Measurements from ENCODE around the gene GNAS. TPM values are rescaled to one million over a fixed set of nuclear protein-coding genes. Genes with fewer than 3 reads are reported as not detected.

GNAS gene
- 621 and 623 TPM in 2 replicates for total RNA-seq

DNA sequence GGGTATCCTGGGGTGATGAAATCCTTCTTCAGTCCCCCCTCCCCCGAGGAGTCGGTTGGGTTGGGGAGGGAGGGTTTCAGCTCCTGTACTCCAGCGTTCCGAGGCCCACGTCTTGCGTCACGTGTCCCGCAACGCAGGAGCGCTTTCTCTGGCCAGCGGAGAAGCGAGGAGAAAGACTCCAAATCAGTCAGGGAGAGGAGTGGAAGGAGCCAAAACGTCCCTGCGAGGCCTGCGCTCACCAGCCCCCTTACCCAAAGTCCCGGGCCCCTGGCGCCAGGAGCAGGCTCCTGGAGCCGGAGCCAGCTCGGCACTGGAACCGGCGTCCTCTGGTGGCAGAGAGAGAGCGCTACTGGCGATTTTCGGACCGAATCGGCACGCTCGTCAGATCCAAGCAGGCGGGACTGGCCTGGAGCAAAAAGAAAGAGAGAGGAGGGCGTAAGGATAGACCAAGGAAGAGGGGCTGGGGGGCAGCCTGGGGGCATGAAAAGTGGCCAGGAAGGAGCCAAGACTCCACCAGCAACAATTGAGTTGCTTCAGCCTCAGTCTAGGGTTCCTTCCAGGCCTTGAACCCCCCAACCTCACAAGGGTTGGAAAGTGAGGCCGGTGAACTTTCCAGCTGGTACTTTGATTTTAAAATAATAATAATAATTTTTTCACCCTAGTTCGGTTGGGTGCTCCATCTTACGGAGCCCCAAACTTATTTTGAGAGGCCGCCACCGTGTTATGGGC is at the start of gene GNAS:
GNAS (plus strand) TSS at position 174 of the 729 bp plus-strand sequence.

DNA sequence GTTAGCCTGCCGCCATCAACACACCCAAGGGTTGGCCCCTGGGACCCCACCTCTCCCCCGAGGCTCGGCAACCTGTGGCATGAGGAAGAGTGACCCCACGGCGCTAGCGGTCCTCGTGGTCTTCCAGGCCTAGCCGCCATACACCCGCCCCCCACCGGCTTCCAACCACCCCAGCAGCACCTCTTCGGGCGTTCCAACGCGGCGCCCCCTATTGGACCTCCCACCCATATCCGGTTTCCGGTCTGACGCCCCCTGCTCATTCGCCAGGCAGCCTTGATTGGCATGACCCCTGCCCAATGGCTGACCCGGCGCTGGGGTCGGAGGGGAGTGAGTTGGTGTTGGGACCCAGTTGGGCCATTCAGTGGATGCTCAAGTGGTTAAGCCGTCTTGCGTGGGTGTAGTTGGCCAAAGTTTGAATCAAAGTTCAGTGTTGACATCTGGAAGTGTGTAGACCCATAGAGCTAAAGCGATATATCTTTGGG is 1.8 kb upstream of the GNAS start, which contains the start of gene GNAS-AS1:
GNAS-AS1 (minus strand) TSS at position 210 of the 482 bp plus-strand sequence.

Other genes with a start within 250 kb of the GNAS start
- gene STX16, start 201.4 kb upstream of the GNAS start, total RNA-seq, result 16.0 and 17.6 TPM in 2 replicates
- 17.4 and 31.1 TPM in 2 replicates for gene NPEPL1, start 159.9 kb upstream of the GNAS start, total RNA-seq
- 0.53 TPM in 1 of 2 replicates, not detected in the other for gene GNAS-AS1, start 1.8 kb upstream of the GNAS start, total RNA-seq
- gene NELFCD, start 128.5 kb downstream of the GNAS start, total RNA-seq, result 57.8 and 70.3 TPM in 2 replicates
- gene CTSZ, start 154.5 kb downstream of the GNAS start, total RNA-seq, result 119 and 155 TPM in 2 replicates
- gene TUBB1, start 166.7 kb downstream of the GNAS start, total RNA-seq, result not detected in 2 replicates
- gene ATP5F1E, start 179.6 kb downstream of the GNAS start, total RNA-seq, result 21.3 and 22.3 TPM in 2 replicates
- gene PRELID3B, start 190.1 kb downstream of the GNAS start, total RNA-seq, result 35.7 and 58.1 TPM in 2 replicates